Kidney (tissue), 14 donors: ENCODE measurements around the gene GRIN2A. TPM values are rescaled to one million over a fixed set of nuclear protein-coding genes. Genes with fewer than 3 reads are reported as not detected.

Experiments
- DNase-seq, 5 donors: peaks; one replicate each; pipeline ENCODE4 v3.0.0-alpha.2; 2013 to 2020
- FAIRE-seq: peaks from 2 replicates; lab custom pipeline; 2012; peaks lifted over from hg19 to GRCh38; lab: Jason Lieb, UNC
- H3K27ac ChIP-seq, 2 donors: one replicate each; pipeline ENCODE4 v1.7.0; 2013; ENCODE audit warnings: low read depth in 2 of 2, low read length in 2 of 2, inconsistent platforms in 1 of 2
- H3K27me3 ChIP-seq: one replicate; pipeline ENCODE4 v1.7.1; 2013; ENCODE audit warnings: low read length, inconsistent platforms; ENCODE audit not compliant: control insufficient read depth, insufficient read depth
- H3K36me3 ChIP-seq, 3 donors: one replicate each; pipeline versions ENCODE4 v1.7.0 to v1.7.1; 2013; ENCODE audit warnings: low read length in 3 of 3, control low read depth in 1 of 3, inconsistent platforms in 1 of 3; ENCODE audit not compliant: insufficient read depth in 3 of 3, control insufficient read depth in 2 of 3
- H3K4me1 ChIP-seq, 3 donors: one replicate each; pipeline versions ENCODE4 v1.7.0 to v1.7.1; 2013; ENCODE audit warnings: low read length in 3 of 3, inconsistent platforms in 1 of 3, low read depth in 1 of 3; ENCODE audit not compliant: control insufficient read depth in 2 of 3, insufficient read depth in 2 of 3
- H3K4me3 ChIP-seq, 3 donors: one replicate each; pipeline versions ENCODE4 v1.7.0 to v1.8.1; 2013; ENCODE audit warnings: low read length in 3 of 3, control low read depth in 1 of 3, inconsistent platforms in 1 of 3
- H3K9ac ChIP-seq, 3 donors: one replicate each; pipeline versions ENCODE4 v1.7.0 to v1.7.1; 2013; ENCODE audit warnings: low read length in 3 of 3, control low read depth in 1 of 3, inconsistent platforms in 1 of 3
- H3K9me3 ChIP-seq, 3 donors: one replicate each; pipeline versions ENCODE4 v1.7.0 to v1.7.1; 2013; ENCODE audit warnings: low read length in 3 of 3, control low read depth in 1 of 3, inconsistent platforms in 1 of 3; ENCODE audit not compliant: control insufficient read depth in 2 of 3, insufficient read depth in 1 of 3
- intact Hi-C: fragments of 100-400 bp; cut with DNase I; formaldehyde crosslinking; loops from one replicate; pipeline ENCODE4 v1.11.1; 2022
- polyA plus RNA-seq: library from polyadenylated mRNA; stranded (reverse); fragments of 350-450 nt; fragmentation: Illumina TruSeq; extraction: RNeasy Lipid Tissue Mini Kit (QIAGEN cat#74804); gene quantifications from one replicate; pipeline ENCODE4 v1.2.3, GENCODE V29; 2014; ENCODE audit warnings: low read depth, low replicate concordance; ENCODE audit not compliant: insufficient read depth
- total RNA-seq: library from RNA; stranded (reverse); fragmentation: NEBNext Ultra II Directional; extraction: Animal tissue kit (Norgen Biotek cat#: 25700); gene quantifications from one replicate; pipeline ENCODE4 v1.2.1, GENCODE V29; 2021
- TF ChIP-seq, protein P1 (sequence below): IDR thresholded peaks from 3 replicates; pipeline ENCODE4 v1.5.1; 2012; ENCODE audit warnings: mild to moderate bottlenecking, moderate library complexity, borderline replicate concordance; ENCODE audit not compliant: insufficient read depth; ENCODE audit errors: extremely low read depth
- donor health status: control.
- donor health status: control.
- donor health status: control.
- donor health status: control.
- donor health status: control.
- donor health status: DM: yes; HTN: yes; CAD: no.
- donor health status: Normal renal cell carcinoma (clear cell type).

The GRIN2A gene
- total and polyA plus RNA-seq, 2 donors from 2014 or later = 0.28 to 6.5 TPM

- H3K27me3 ChIP-seq = no peaks in the 10 kb centered on the region
- H3K9me3 ChIP-seq = no peaks in the 10 kb centered on the region
- no peaks in the 10 kb centered on the region for H3K36me3 ChIP-seq
- no peak overlapping the region for H3K9ac ChIP-seq
- FAIRE-seq (no peak), DNase-seq (no peak)
- no peak overlapping the region for H3K27ac ChIP-seq
- H3K4me1 ChIP-seq = no peaks in the 10 kb centered on the region
- no peak overlapping the region for H3K4me3 ChIP-seq
- intact Hi-C loops = no loop called here
- TF ChIP-seq, protein P1, sequence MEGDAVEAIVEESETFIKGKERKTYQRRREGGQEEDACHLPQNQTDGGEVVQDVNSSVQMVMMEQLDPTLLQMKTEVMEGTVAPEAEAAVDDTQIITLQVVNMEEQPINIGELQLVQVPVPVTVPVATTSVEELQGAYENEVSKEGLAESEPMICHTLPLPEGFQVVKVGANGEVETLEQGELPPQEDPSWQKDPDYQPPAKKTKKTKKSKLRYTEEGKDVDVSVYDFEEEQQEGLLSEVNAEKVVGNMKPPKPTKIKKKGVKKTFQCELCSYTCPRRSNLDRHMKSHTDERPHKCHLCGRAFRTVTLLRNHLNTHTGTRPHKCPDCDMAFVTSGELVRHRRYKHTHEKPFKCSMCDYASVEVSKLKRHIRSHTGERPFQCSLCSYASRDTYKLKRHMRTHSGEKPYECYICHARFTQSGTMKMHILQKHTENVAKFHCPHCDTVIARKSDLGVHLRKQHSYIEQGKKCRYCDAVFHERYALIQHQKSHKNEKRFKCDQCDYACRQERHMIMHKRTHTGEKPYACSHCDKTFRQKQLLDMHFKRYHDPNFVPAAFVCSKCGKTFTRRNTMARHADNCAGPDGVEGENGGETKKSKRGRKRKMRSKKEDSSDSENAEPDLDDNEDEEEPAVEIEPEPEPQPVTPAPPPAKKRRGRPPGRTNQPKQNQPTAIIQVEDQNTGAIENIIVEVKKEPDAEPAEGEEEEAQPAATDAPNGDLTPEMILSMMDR = no peak
Observed at GRCh38 chr16:10001258-10001775, 180.9 kb downstream of the GRIN2A start.

- Histone ChIP-seq H3K9me3 (no peaks in the 10 kb centered on the region), H3K27me3 (no peaks in the 10 kb centered on the region), H3K9ac (no peak overlapping the region), H3K4me3 (no peak overlapping the region), H3K36me3 (no peaks in the 10 kb centered on the region), H3K27ac (no peak overlapping the region), H3K4me1 (no peaks in the 10 kb centered on the region)
- FAIRE-seq (no peak), DNase-seq (peak in 4 of 5 donors; percentile 64 to 86 (median 80))
- intact Hi-C loops = no loop called here
- TF ChIP-seq, protein P1 = no peak
Observed at GRCh38 chr16:9996221-9996620, 186.0 kb downstream of the GRIN2A start.

DNA sequence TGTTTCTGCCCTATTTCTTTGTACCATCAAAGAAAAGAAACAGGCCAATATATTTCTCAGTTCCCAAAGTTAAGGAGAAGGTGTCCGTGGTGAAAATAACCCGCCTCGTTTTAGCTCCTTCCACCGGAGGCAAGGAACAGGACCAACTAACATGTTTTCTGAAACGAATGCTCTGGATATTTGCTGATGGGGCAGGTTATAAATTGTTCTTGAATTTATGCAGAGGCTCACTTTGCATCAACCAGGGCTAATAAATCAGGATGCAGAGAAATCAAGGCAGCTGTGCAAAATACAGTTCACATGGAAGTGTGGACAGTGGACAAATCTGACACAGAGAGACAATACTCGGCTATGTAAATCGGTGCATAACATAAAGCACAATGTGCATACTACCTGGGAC, 189.8 kb downstream of the GRIN2A start:
- H3K4me1 ChIP-seq = no peaks in the 10 kb centered on the region

More for the DNA sequence above, 189.8 kb downstream of the GRIN2A start:
- DNase-seq = no peak
- no peak for FAIRE-seq
- TF ChIP-seq, protein P1 = no peak
- Histone ChIP-seq H3K4me3 (no peak overlapping the region), H3K27ac (no peak overlapping the region), H3K9me3 (no peaks in the 10 kb centered on the region), H3K27me3 (no peaks in the 10 kb centered on the region), H3K36me3 (no peaks in the 10 kb centered on the region), H3K9ac (no peak overlapping the region)
- intact Hi-C loops = no loop called here
